ENCODE measurements around the gene ZSWIM9.
A peak's percentile ranks its signal among the peaks of the same experiment; 100 is the strongest.

The ZSWIM9 gene

GRCh38 chr19:48169939-48170803 is at the start of gene ZSWIM9, which contains the start of gene LIG1:
TSS of gene ZSWIM9 (plus strand) at chr19:48170680. CDS start at chr19:48171803, 1,123 bp downstream.
TSS of gene LIG1 (minus strand) at chr19:48170344. CDS start at chr19:48165566, 4,778 bp downstream.
- Histone ChIP-seq H4K20me1 (ENCODE audit: low read depth, low read length) (peaks cover 10% of the 10 kb centered on the region; the same call in 1 of the 2 replicates), H3K9ac (ENCODE audit: low read length) (peak within 1 kb of the TSS; percentile 95), H3K9me3 (ENCODE audit: insufficient read depth, low read length) (no peaks in the 10 kb centered on the region), H3K4me2 (ENCODE audit: low read depth, low read length, poor library complexity, severe bottlenecking) (peak within 1 kb of the TSS; percentile 63), H3K36me3 (ENCODE audit: low read length) (no peaks in the 10 kb centered on the region; the same call in 1 of the 2 replicates), H3K4me3 (ENCODE audit: insufficient read depth, low read length, poor library complexity, severe bottlenecking) (peak within 1 kb of the TSS; percentile 84), H2AFZ (ENCODE audit: low read depth, low read length, severe bottlenecking) (peak within 1 kb of the TSS; percentile 82), H3K27ac (ENCODE audit: low read depth, low read length) (peak within 1 kb of the TSS; percentile 91), H3K79me2 (ENCODE audit: insufficient read depth, low read length) (peaks cover 43% of the 10 kb centered on the region), H3K9me2 (replicated peaks; ENCODE audit: insufficient read depth, low read length) (no peaks in the 10 kb centered on the region), H3K27me3 (ENCODE audit: low read length) (no peaks in the 10 kb centered on the region), H3F3A (ENCODE audit: insufficient read depth) (peaks cover 13% of the 10 kb centered on the region)
- TF ChIP-seq CTCF (IDR thresholded peaks at IDR 0.05; ENCODE audit: insufficient read depth, low read length, poor library complexity, severe bottlenecking) (no peak), EZH2phosphoT487 (conservative IDR thresholded peaks at IDR 0.05; ENCODE audit: low read length) (no peak)

- Histone ChIP-seq H2AFZ (ENCODE audit: low read depth, low read length, severe bottlenecking) (no peak overlapping the region), H3K36me3 (ENCODE audit: low read length) (0 out of 2 replicates have a peak, but pooled peaks cover 2% of the 10 kb centered on the region), H3K9ac (ENCODE audit: low read length) (no peak overlapping the region), H3K4me2 (ENCODE audit: low read depth, low read length, poor library complexity, severe bottlenecking) (no peak overlapping the region), H4K20me1 (ENCODE audit: low read depth, low read length) (no peaks in the 10 kb centered on the region), H3F3A (ENCODE audit: insufficient read depth) (no peaks in the 10 kb centered on the region), H3K4me3 (ENCODE audit: insufficient read depth, low read length, poor library complexity, severe bottlenecking) (no peak overlapping the region), H3K79me2 (ENCODE audit: insufficient read depth, low read length) (no peaks in the 10 kb centered on the region), H3K9me3 (ENCODE audit: insufficient read depth, low read length) (no peaks in the 10 kb centered on the region), H3K27me3 (ENCODE audit: low read length) (no peaks in the 10 kb centered on the region), H3K9me2 (replicated peaks; ENCODE audit: insufficient read depth, low read length) (no peaks in the 10 kb centered on the region), H3K27ac (ENCODE audit: low read depth, low read length) (no peak overlapping the region)
- no peak for TF ChIP-seq CTCF (IDR thresholded peaks at IDR 0.05; ENCODE audit: insufficient read depth, low read length, poor library complexity, severe bottlenecking)
- no peak for TF ChIP-seq EZH2phosphoT487 (conservative IDR thresholded peaks at IDR 0.05; ENCODE audit: low read length)
Measured at GRCh38 chr19:48121066-48121465, 49.4 kb upstream of the ZSWIM9 start.

GRCh38 chr19:48121909-48122371 is 48.5 kb upstream of the ZSWIM9 start:
- Histone ChIP-seq H3K79me2 (ENCODE audit: insufficient read depth, low read length) (no peaks in the 10 kb centered on the region), H3K27ac (ENCODE audit: low read depth, low read length) (no peak overlapping the region), H3K9ac (ENCODE audit: low read length) (no peak overlapping the region), H3K9me3 (ENCODE audit: insufficient read depth, low read length) (no peaks in the 10 kb centered on the region), H3K27me3 (ENCODE audit: low read length) (no peaks in the 10 kb centered on the region), H4K20me1 (ENCODE audit: low read depth, low read length) (no peaks in the 10 kb centered on the region), H3K4me3 (ENCODE audit: insufficient read depth, low read length, poor library complexity, severe bottlenecking) (no peak overlapping the region), H3K9me2 (replicated peaks; ENCODE audit: insufficient read depth, low read length) (no peaks in the 10 kb centered on the region), H2AFZ (ENCODE audit: low read depth, low read length, severe bottlenecking) (no peak overlapping the region), H3K36me3 (ENCODE audit: low read length) (0 out of 2 replicates have a peak, but pooled peaks cover 2% of the 10 kb centered on the region), H3F3A (ENCODE audit: insufficient read depth) (no peaks in the 10 kb centered on the region), H3K4me2 (ENCODE audit: low read depth, low read length, poor library complexity, severe bottlenecking) (no peak overlapping the region)
- no peak for TF ChIP-seq CTCF (IDR thresholded peaks at IDR 0.05; ENCODE audit: insufficient read depth, low read length, poor library complexity, severe bottlenecking)
